Left lung (tissue), 10 donors: ENCODE measurements around the gene CLIC3. TPM values are rescaled to one million over a fixed set of nuclear protein-coding genes. Genes with fewer than 3 reads are reported as not detected.

Experiments used
- ATAC-seq: fragments of 200-7000 bp; cut with Tn5 transposase; one replicate; pipeline ENCODE4 v1.9.1; 2020; ENCODE audit warnings: moderate library complexity
- DNase-seq, 4 donors: peaks; one replicate each; pipeline ENCODE4 v3.0.0-alpha.2; 2013 to 2020
- H3K27ac ChIP-seq, 2 donors: fragments of 200-600 bp; sonication (generic) in 1 of 2; one replicate each; pipeline versions ENCODE4 v1.5.0 to v1.8.0; 2020 to 2021
- H3K27me3 ChIP-seq, 2 donors: fragments of 200-600 bp; sonication (generic) in 1 of 2; one replicate each; pipeline versions ENCODE4 v1.5.0 to v1.8.0; 2020 to 2021
- H3K36me3 ChIP-seq, 2 donors: fragments of 200-600 bp; sonication (generic) in 1 of 2; one replicate each; pipeline versions ENCODE4 v1.5.0 to v1.8.0; 2020 to 2021
- H3K4me1 ChIP-seq, 2 donors: fragments of 200-600 bp; one replicate each; pipeline ENCODE4 v1.8.0; 2021
- H3K4me3 ChIP-seq, 2 donors: fragments of 200-600 bp; sonication (generic) in 1 of 2; one replicate each; pipeline versions ENCODE4 v1.5.0 to v1.8.0; 2020 to 2021; ENCODE audit warnings: mild to moderate bottlenecking in 1 of 2
- H3K9me3 ChIP-seq, 2 donors: fragments of 200-600 bp; sonication (generic) in 1 of 2; one replicate each; pipeline versions ENCODE4 v1.5.0 to v1.8.0; 2020 to 2021
- intact Hi-C, 2 donors: fragments of 100-400 bp; cut with DNase I; formaldehyde crosslinking; loops; one replicate each; pipeline versions ENCODE4 v1.11.2 to v1.14.2; 2022
- polyA plus RNA-seq, 6 donors: library from polyadenylated mRNA; unstranded; fragments of 120-200 nt; gene quantifications; one replicate each; pipeline ENCODE4 v1.2.1, GENCODE V29; 2013; ENCODE audit not compliant: insufficient read length in 6 of 6
- total RNA-seq, 2 donors: library from RNA; stranded (reverse); fragmentation: NEBNext Ultra II Directional; extraction: Animal tissue kit (Norgen Biotek cat#: 25700); gene quantifications; one replicate each; pipeline ENCODE4 v1.2.1, GENCODE V29; 2021
- TF ChIP-seq, protein P1 (sequence below), 2 donors: fragments of 200-600 bp; sonication (generic) in 1 of 2; IDR thresholded peaks; one replicate each; pipeline versions ENCODE4 v1.5.0 to v1.8.0; 2021; ENCODE audit warnings: antibody characterized with exemption in 2 of 2
- donor health status: DM: no; HTN: yes; CAD: no.
- donor health status: DM: no; HTN: no; CAD: no.

Gene CLIC3
- total and polyA plus RNA-seq, 8 donors, result 30.7 to 85.4 (median 42.3) TPM

DNA sequence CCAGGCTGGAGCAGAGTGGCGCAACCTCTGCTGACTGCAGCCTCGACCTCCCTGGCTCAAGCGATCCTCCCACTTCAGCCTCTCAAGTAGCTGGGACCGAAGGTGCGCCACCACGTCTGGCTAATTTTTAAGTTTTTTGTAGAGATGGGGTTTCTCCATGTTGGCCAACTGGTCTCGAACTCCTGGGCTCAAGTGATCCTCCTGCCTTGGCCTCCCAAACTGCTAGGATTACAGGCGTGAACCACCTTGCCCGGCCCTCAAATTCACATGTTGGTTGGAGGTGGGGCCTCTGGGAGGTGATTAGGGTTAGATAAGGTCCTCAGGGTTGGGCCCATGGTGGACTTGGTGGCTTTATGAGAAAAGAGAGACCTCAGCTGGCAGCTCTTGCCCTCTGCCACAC is 34.2 kb downstream of the CLIC3 start:
- ATAC-seq, result no peak
- Histone ChIP-seq H3K27ac (no peak overlapping the region), H3K27me3 (peaks cover 0 to 8% of the 10 kb centered on the region in 2 donors), H3K9me3 (no peaks in the 10 kb centered on the region), H3K36me3 (no peaks in the 10 kb centered on the region), H3K4me1 (peaks cover 0 to 20% of the 10 kb centered on the region in 2 donors), H3K4me3 (no peak overlapping the region)
- intact Hi-C loops, result no loop called here
- DNase-seq, result no peak
- TF ChIP-seq, protein P1, sequence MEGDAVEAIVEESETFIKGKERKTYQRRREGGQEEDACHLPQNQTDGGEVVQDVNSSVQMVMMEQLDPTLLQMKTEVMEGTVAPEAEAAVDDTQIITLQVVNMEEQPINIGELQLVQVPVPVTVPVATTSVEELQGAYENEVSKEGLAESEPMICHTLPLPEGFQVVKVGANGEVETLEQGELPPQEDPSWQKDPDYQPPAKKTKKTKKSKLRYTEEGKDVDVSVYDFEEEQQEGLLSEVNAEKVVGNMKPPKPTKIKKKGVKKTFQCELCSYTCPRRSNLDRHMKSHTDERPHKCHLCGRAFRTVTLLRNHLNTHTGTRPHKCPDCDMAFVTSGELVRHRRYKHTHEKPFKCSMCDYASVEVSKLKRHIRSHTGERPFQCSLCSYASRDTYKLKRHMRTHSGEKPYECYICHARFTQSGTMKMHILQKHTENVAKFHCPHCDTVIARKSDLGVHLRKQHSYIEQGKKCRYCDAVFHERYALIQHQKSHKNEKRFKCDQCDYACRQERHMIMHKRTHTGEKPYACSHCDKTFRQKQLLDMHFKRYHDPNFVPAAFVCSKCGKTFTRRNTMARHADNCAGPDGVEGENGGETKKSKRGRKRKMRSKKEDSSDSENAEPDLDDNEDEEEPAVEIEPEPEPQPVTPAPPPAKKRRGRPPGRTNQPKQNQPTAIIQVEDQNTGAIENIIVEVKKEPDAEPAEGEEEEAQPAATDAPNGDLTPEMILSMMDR (IDR thresholded peaks at IDR 0.05), result no peak

DNA sequence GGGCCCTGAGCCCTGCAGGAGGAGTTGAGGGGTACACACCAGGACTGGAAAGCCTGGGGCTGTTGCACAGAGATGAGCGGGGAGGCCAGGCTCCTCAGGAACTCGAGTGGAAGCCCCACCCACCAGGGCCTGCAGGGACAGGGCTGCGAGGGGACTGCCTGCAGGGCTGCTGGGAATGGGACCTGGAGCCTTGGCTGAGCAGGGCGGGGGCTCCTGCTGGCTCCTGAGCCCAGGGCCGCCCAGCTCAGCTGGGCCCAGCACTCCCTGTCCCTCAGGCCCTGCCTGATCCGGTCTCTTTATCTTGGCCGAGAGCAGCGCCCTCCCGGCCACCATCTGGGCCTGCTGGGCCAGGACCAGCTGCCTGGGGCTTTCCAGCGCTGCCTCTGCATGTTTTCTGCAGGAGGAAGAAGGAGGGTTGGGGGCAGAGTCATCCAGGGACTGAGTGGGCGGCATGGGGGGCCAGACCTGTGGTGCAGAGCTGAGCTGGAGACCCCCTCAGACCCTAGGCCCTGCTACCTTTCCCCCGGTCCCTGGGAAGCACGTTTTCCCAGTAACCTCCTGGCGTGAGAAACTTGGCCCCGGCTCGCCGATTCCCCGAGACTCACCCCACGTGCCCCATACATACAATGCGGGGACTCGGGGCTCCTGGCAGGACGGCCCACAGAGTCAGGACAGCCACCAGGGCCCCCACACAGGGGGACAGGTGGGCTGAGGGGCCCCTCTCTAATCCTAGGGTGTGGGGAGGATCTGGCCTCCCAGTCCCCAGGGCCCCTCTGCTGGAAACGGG is 34.9 kb downstream of the CLIC3 start:
- intact Hi-C loops, result no loop called here
- DNase-seq (no peak), ATAC-seq (peak; percentile 47)
- Histone ChIP-seq H3K4me1 (peaks cover 0 to 20% of the 10 kb centered on the region in 2 donors), H3K36me3 (no peaks in the 10 kb centered on the region), H3K9me3 (no peaks in the 10 kb centered on the region), H3K27ac (no peak overlapping the region), H3K4me3 (no peak overlapping the region), H3K27me3 (peaks cover 0 to 8% of the 10 kb centered on the region in 2 donors)
- TF ChIP-seq, protein P1 (IDR thresholded peaks at IDR 0.05), result no peak

DNA sequence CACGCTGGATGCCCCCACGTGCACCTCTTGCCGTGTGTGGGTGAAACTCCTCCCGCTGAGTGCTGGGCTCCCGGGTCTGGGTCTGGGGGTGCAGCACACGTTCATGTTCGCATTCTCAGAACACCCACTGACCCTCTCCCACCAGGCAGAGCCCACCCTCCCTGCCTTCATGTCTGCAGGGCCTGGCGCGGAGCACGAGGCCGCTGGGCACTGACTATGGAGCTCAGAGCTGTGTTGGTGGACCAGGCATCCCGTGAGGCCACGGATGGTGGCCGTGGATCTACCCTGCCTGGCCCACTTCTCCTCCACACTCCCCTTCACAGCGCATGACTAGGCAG is 35.5 kb downstream of the CLIC3 start:
- intact Hi-C loops, result no loop called here
- Histone ChIP-seq H3K4me1 (peaks cover 0 to 15% of the 10 kb centered on the region in 2 donors), H3K27ac (no peak overlapping the region), H3K9me3 (no peaks in the 10 kb centered on the region), H3K4me3 (no peak overlapping the region), H3K27me3 (peaks cover 0 to 3% of the 10 kb centered on the region in 2 donors), H3K36me3 (no peaks in the 10 kb centered on the region)
- ATAC-seq (no peak), DNase-seq (no peak)
- TF ChIP-seq, protein P1 (IDR thresholded peaks at IDR 0.05), result no peak

DNA sequence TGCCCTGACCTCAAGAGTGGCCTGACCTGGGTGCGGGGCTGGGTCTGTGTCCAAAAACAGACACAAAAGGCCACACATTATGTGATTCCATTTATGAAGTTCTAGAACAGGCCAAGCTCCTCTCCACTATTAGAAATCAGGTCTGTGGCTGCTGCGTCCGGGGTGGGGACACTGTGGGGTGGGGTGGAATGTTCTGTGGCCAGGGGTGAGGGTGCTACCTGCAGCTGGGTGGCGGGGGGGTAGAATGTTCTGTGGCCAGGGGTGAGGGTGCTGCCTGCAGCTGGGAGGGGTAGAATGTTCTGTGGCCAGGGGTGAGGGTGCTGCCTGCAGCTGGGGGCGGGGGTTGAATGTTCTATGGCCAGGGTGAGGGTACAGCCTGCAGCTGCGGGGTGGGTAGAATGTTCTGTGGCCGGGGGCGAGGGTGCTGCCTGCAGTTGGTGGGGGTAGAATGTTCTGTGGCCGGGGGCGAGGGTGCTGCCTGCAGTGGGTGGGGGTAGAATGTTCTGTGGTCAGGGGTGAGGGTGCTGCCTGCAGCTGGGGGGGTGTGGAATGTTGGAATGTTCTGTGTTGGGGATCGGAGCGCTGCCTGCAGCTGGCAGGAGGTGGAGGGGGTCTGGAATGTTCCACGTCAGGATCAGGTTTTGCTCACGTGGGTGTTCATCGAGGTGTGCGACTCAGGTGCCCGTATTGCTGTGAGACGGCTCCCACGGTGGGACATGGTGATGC is 36.0 kb downstream of the CLIC3 start:
- Histone ChIP-seq H3K36me3 (no peaks in the 10 kb centered on the region), H3K9me3 (no peaks in the 10 kb centered on the region), H3K4me3 (no peak overlapping the region), H3K27ac (no peak overlapping the region), H3K4me1 (peaks cover 0 to 13% of the 10 kb centered on the region in 2 donors), H3K27me3 (no peaks in the 10 kb centered on the region)
- DNase-seq (no peak), ATAC-seq (no peak)
- TF ChIP-seq, protein P1 (IDR thresholded peaks at IDR 0.05), result no peak
- intact Hi-C loops, result no loop called here
